RCC 7860 (cell line): ENCODE results near the gene SYVN1.
"Not testable (repeated sequence)": the region's sequence is repeated elsewhere in the genome, so short reads cannot be mapped to it uniquely, and the experiment has no call there.

Experiments used
- DNase-seq: peaks from one replicate; pipeline ENCODE4 v3.0.0-alpha.2; 2015; ENCODE audit warnings: low spot score
- FAIRE-seq: peaks from 2 replicates; lab custom pipeline; 2012; peaks lifted over from hg19 to GRCh38; lab: Jason Lieb, UNC

Gene SYVN1

DNA sequence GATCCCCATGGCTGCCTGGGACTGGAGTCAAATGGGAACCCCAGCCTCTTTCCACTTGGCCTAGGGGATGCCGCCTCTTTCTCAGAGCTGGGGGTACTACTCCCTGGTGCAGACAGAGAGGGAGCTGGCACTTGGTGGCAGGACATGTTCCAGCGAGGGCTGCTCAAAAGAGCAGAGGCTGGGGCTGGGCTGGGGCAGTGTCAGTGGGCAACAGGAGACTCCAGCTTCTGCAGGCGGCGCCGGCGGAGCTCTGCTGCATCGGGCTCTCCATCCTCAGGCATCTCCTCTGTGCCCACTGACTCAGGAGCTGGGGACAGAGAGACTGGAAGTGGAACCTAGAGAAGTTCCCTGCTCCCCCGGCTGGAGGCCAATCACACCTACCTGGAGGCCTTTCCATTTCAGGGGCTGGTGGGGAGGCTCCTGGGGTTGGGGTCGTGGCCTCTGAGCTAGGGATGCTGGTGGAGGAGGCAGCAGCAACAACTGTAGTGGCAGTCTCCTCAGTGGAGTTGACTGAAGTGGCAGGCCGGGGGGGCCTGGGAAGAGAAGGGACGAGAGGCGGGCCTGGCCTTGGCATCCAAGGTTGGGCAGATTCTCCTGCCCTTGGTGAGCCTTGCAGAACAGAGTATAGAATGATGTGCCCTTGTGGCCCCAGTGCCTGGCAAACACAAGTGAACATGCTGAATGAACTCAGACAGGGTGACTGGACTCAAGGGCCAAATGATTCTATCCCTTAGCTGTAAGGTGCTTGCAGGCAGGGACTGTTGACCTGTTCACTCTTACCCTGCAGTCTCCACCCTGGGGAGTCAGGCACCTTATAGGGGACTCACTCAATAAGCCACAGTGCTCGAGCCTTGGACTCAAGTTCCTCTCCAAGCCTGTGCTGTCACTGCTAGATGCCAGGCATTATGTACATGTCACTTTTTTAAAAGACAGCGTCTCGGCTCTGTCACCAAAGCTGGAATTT is 5.9 kb downstream of the SYVN1 start:
- FAIRE-seq: no peak
- DNase-seq: no peak

DNA sequence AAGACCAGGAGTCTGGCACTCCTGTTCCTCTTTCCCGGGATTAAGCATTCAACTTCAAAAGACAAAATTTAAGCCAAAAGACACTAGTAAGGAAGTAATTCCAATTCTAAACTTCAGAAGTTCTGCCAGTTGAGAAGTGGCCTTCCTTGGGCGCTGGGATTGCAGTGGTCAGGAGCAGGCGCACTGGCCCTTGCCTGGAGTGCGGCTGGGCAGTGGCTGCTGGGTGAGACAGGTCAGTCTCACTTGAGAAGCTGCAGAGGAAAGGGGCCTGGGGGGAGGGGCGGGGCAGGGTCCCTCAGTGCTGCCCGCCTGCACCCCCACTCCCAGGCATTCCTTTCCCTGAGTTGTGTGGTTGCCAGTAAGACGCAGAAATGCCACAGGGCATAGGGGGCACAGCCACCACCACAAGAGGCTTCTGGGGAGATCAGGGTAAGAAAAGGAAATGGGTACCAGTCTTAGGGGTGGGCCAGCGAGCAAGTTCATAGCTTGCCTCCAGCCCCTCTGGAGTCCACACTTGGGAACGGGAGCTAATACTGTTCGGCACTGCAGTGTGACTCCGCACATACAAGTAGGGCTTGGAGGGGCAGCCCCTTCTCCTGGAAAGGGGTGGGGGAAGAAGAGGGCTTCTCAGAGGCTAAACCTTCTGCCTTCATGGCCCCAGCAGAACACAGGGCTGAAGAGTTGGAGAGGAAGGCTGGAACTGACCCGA is 6.7 kb downstream of the SYVN1 start:
- FAIRE-seq (no peak), DNase-seq (no peak)

DNA sequence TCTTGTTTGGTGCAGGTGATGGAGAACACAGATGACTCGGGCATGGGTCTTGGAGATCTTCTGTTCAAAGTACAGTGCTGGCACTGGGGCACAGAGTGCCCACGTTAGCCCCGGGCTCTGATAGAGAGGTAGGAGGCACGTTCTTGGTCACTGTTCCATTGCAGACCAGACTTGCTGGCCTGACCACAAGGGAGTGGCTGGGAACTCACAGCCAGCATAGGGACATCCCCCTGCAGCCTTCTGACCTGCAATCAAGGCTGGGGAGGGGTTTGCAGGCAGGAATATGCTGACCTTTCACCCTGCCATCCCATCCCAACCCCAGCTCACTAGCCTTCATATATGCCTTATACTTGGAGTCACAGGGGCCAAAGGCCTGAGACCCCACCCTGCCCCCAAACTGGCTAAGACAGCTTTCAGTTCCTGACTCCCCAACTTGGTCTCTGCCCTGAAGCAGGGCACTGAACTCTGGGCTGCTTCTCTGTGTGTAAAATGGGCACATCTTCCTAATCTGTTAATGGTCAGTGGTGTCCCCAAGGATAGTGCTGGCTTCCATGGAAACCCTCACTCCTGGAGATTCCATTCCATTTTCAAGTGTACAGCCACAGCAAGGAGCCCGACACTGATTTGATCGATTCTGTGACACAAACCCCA is 7.6 kb downstream of the SYVN1 start:
- FAIRE-seq (no peak), DNase-seq (no peak)

DNA sequence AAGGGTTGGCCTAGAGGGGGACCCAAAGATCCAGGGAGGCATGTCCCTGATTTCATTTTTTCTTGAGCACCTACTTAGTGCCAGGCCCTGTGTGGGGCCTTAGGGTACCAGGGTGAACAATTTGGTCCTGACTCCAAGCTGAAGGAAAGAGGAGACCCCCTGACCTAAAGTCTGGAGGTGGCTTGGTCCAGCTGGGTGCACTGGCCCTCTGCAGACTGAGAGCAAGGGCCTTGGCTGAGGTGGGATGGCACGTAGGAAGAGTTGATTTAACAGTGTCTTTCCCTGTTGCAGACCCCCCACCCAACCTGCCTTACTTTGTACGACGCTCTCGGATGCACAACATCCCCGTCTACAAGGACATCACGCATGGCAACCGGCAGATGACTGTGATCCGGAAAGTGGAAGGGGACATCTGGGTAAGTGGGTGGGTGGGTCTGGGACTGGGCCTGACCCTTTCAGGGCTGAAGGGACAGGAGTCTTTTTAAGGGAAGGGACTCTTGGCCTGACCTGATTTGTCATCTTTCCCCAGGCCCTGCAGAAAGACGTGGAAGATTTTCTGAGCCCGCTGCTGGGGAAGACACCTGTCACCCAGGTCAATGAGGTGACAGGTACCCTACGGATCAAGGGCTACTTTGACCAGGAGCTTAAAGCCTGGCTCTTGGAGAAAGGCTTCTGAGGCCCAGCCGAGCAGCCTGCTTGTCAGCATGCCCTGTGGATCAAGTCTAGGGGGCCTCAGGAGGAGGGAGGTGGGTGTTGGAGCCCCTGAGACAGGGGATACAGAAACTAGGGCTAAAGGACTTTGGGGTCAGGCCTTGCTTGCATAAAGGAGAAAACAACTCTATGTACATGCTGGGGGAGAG is 8.9 kb downstream of the SYVN1 start:
- no peak for FAIRE-seq
- no peak for DNase-seq

DNA sequence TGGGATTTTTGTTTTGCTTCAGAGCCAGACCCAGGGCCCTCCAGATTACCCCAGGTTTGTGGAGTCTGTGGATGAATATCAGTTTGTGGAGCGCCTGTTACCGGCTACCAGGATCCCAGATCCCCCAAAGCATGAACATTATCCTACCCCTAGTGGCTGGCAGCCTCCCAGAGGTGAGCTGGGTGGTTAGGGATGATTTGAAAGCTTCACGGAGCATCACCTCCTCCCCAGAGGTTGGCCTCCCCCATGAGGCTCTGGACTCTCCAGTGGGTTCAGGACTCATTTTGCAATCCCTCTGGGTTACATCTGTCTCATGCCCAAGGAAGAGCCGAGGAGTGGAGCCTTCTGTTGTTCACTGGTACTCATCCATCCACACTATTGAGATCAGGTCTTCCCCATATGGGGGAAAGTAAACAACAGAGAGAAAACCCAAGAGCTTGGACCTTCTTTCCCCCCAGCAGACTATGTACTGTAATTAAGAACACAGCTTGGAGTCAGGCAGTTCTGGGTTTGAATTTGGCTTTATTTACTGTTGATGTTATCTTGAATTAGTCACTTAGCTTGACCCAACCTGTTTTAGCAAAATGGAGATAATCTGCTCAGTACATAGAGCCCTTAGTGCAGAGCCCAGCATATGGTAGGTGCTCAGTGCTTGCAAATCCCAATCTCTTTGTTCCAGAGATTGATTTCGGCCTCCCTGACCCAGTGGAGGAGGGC is 9.7 kb downstream of the SYVN1 start:
- DNase-seq (no peak), FAIRE-seq (no peak)

DNA sequence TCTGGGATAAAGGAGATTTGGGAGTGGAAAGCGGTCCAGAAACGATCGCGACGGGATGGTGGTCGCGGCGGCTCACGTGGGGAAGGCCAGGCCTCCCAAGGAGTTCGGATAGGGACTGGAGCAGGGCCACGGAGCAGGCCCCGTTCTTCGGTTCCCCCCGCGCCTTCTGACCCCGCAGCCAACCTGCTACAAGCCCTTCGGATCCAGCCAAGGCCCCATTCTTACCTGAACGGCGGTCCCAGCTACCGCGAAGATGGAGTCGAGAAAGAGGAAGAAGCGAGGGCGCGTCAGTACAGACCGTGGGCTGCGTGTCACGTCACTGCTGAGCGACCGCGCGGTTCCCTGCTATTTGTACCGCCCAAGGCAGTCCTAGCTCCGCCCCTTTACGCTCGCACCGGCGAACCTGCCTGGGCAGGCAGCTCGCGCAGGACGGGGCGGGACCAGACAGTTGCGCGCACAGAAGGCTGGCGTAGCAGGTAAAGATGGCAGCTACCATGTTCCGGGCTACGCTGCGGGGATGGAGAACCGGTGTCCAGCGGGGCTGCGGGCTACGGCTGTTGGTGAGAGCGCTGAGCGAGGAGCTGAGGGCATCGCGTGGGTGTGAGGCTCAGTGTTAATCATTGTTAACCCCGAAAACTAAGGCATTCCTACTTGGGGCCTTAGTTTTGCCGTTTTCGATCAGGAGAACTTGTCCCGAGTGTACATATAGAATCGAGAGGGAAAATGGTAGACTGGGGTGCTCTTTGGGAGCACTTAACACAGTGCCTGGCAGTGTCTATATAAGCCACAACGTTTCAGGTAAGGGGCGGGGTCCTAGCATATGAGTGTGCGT is 12.2 kb downstream of the SYVN1 start, which contains the start of the genes FAU and MRPL49:
FAU (minus strand) TSS at position 270 of the 832 bp plus-strand sequence. CDS start 321 bp downstream, outside the sequence.
MRPL49 (plus strand) TSS at position 457 of the 832 bp plus-strand sequence; CDS start at position 483, 26 bp downstream.
- peak; percentile 63 for FAIRE-seq
- peak; percentile 92 for DNase-seq

DNA sequence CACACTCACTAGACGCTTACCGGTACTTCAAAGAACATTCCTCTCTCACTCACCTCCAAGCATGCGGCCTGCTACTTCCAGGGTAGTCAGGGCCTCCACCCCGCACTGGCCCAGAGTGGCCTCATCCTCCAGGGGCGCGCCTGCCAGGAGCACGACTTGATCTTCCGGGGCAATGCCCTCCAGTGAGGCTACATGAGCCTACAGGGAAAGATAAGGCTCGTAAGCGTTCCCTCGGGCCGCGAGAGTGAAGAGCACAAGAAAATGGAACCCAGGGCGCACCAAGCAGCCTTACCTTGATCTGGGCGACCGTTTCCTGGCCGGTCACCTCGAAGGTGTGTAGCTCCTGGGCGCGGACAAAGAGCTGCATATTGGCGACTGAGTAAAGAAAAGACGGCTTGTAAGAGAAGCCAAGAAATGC is 12.9 kb downstream of the SYVN1 start:
- DNase-seq: no peak
- no peak for FAIRE-seq

DNA sequence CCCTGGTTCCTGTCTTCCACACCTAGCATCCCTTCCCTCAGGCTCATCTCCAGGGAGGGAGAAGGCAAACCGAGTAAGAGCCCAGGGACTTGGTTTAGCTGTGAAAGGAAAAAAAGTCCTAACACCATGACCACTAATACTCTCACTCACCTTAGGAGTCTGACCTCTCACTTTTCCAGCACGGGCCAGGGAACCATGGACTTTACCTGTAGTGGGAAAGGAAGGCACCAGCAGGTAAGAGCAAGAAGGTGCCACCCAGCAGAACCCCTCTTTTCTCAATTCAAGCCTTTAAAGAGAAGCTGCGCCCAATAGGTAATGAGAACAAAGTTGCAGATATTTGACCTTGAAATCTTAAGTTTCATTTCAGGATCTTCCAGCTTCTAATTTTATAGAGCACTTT is 13.5 kb downstream of the SYVN1 start:
- FAIRE-seq (no peak), DNase-seq (no peak)

DNA sequence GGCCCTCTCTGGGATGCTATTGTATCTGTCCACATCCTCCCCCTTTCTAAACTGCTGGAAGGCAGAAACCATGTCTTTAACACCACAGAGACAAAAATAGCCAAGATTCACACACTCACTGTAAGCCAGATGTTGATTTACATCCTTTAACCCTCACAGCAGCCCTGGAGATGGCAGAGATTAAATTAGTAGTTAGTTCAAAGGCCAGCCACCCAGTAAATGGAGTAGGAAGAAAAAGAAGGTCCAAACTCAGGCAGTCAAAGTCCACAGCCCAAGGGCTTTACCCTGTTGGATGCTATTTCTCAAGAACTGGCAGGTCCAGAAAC is 14.7 kb downstream of the SYVN1 start:
- FAIRE-seq: no peak
- DNase-seq: no peak

DNA sequence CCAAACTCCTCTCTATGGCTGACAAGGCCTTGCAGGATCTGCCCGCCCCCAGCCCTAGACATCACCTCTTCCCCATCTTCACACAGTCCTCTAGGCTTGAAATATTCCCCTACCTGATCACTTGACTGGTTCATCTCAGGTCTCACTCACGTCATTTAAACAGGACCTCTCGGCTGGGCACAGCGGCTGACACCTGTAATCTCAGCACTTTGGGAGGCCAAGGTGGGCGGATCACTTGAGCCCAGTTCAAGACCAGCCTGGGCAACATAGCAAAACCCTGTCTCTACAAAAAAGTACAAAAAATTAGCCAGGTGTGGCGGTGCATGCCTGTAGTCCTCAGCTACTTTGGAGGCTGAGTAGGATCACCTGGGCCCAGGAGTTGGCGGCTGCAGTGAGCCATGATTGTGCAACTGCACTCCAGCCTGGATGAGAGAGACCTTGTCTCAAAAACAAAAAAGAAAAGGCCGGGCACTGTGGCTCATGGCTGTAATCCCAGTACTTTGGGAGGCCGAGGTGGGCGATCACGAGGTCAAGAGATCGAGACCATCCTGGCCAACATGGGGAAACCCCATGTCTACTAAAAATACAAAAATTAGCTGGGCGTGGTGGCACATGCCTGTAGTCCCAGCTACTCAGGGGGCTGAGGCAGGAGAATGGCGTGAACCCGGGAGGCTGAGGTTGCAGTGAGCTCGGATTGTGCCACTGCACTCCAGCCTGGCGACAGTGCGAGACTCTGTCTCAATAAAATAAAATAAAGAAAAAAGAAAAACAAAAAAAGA is 15.2 kb downstream of the SYVN1 start:
- not testable (repeated sequence) for FAIRE-seq

DNA sequence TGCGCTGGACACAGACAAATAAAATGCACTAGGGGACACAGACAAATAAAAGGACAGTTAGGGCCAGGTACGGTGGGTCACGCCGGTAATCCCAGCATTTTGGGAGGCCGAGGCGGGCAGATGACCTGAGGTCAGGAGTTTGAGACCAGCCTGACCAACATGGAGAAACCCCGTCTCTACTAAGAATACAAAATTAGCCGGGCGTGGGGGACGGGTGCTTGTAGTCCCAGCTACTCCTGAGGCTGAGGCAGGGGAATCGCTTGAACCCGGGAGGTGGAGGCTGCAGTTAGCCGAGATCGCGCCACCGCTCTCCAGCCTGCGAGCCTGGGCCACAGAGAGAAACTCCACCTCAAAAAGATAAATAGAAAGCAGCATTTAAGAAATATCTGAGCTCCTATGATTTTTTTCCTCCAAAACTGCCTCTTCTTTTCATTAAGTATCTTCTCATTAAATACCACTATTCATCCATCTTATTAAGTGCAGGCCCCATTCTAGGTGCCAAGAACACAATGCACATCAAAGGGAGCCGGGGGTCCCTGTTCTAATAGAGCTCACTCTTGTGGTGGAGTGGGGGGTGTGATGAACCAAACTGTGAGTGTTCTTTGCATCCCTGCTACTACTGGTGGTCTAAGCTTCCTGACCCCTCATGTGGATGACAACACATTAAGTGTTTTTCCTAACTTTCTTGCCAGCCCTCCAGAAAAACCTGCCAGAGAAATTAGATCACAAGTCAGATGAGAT is 16.1 kb downstream of the SYVN1 start:
- no peak for DNase-seq
- no peak for FAIRE-seq

More for the DNA sequence above, 15.2 kb downstream of the SYVN1 start:
- DNase-seq: not testable (repeated sequence)

DNA sequence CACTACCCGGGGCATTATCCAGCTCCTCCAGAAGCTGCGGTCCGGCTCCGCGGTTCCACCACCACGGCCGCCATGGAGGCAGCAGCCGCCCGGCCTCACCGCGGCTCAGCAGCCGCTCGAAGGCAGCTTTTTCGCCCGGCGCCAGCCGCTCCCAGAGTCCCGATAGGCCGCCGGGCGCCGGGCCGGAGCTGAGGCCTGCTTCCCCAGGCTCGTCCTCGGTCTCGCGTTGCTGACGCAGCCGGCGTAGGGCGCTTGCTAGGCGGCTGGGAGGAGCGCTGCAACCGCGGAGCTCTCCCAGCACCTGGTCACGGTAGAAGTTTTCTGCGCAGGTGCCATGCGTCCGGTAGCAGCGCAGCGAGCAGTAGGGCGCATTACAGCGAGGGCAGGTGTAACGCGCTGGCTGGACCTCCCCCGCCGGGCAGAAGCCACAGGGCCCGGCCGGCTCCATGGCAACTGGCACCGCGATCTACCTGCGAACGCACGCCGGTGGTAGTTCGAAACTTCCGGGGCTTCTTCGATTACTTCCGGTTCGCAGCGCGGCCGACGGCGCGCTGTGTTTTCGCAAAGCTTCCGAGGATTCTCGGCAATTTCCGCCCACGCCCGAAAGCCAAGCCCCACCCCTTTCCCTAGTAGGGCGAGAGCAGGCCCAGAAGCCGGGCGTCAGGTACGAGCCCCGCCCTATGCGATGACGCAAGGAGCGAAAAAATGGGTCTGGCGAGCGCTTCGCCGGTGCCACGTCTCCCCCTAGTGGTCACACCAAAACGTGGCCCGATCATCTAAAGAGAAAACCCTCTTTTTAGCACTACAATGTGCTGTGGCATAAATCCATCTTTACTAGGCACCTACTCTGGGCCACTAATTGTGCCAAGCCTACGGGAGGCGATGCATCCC is 16.9 kb downstream of the SYVN1 start, which contains the start of gene ZNHIT2:
ZNHIT2 (minus strand) TSS at position 496 of the 891 bp plus-strand sequence; CDS start at position 448, 48 bp downstream.
- DNase-seq: peak; percentile 93
- FAIRE-seq: peak; percentile 92

DNA sequence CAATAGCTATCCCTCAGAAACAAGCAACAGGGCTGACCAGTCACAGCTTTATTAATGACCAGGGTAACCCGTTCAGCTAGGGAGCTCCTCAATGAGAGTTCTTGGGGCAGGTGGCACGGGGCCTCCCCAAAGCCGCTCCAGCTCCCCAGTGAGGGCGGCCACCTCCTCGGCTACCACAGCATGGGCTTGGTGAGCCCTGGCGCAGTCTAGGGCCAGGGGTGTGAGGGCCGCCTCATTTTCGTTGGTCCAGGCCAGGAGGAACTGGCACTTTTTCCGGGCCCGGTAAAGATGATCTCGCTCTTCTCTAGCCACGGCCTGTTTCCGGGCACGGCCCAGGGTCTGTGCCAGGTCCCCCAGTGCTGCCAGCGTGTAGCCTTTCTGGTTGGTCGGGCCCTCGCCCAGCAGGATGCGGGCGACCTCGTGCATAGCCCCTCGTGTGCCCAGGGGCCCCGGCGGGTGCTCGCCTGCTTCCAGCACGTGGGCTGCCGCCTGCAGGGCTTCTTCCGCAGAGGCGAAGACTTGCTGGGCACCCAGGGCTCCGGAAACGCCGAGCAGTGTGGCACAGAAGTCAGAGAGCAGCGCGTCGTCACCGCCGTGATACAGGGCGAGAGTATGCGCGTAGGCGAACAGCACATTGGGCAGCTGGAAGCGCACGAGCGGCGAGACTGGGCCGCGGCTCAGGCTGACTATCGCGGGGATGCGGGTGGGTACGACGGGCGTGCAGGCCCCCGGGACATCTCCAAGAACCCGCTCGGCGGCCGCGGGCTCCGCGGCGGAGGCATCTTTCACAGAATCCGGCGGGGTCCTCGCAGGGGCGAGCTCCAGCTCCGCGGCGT is 17.7 kb downstream of the SYVN1 start:
- FAIRE-seq (no peak), DNase-seq (no peak)

DNA sequence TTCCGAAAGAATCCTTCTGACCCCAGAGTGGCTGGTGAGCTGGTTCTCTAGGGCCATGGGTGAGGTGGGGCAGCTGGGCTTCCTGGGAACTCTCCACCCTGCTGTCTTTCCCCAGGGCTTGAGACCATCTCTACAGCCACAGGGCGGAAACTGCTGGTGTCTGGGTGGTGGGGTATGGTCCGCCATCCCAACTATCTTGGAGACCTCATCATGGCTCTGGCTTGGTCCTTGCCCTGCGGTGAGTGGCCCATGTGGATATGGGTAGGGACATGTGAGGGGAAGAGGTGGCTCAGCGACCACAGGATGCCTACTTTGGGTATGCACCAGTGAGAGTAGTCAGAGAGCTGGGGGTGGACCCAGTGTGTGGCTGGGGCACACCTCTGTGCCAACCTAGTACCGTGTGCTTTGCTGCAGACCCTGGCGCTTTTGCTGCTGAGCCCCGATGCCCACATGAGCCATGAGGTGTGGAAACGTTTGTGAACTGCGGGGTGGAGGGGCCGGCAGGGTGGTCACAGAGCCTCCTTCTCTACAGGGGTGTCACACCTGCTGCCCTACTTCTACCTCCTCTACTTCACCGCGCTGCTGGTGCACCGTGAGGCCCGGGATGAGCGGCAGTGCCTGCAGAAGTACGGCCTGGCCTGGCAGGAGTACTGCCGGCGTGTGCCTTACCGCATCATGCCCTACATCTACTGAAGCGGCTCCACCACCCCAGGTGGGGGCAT is 18.8 kb downstream of the SYVN1 start:
- FAIRE-seq (no peak), DNase-seq (no peak)
